Suprapubic skin (tissue), 4 donors: ENCODE data around the gene BAZ1A. TPM values are rescaled to one million over a fixed set of nuclear protein-coding genes. Genes with fewer than 3 reads are reported as not detected.
"Not testable (repeated sequence)": the region's sequence is repeated elsewhere in the genome, so short reads cannot be mapped to it uniquely, and the experiment has no call there.

Experiments used
- DNase-seq, 2 donors: peaks; one replicate each; pipeline ENCODE4 v3.0.0-alpha.2; 2019; ENCODE audit warnings: low spot score in 2 of 2
- H3K27ac ChIP-seq: fragments of 200-600 bp; sonication (generic); one replicate; pipeline ENCODE4 v1.5.1; 2019
- H3K27me3 ChIP-seq: fragments of 200-600 bp; sonication (generic); one replicate; pipeline ENCODE4 v1.5.1; 2019
- H3K36me3 ChIP-seq: fragments of 200-600 bp; sonication (generic); one replicate; pipeline ENCODE4 v1.5.1; 2019
- H3K4me1 ChIP-seq: fragments of 200-600 bp; sonication (generic); one replicate; pipeline ENCODE4 v1.5.1; 2019
- H3K4me3 ChIP-seq: fragments of 200-600 bp; sonication (generic); one replicate; pipeline ENCODE4 v1.5.1; 2019; ENCODE audit warnings: mild to moderate bottlenecking
- H3K9me3 ChIP-seq: fragments of 200-600 bp; sonication (generic); one replicate; pipeline ENCODE4 v1.5.1; 2019
- EP300 ChIP-seq: sonication (generic); formaldehyde crosslinking; IDR thresholded peaks from one replicate; pipeline ENCODE4 v1.6.1; 2017; ENCODE audit warnings: antibody characterized with exemption
- POLR2A ChIP-seq, 2 donors: fragments of 450-650 bp; IDR thresholded peaks; one replicate each; pipeline ENCODE4 v1.6.1; 2017; ENCODE audit warnings: antibody characterized with exemption in 2 of 2, mild to moderate bottlenecking in 2 of 2, moderate library complexity in 2 of 2
- POLR2AphosphoS5 ChIP-seq, 3 donors: sonication (generic); formaldehyde crosslinking; IDR thresholded peaks; one replicate each; pipeline ENCODE4 v1.6.1; 2017; ENCODE audit warnings: antibody characterized with exemption in 3 of 3
- WGBS: methylation state at CpG from one replicate; pipeline ENCODE4 v1.1.5; 2018; 5-methylcytosine and 5-hydroxymethylcytosine counted together
- total RNA-seq, 4 donors: library from RNA; depleted of rRNA; stranded (reverse); fragments of >200 nt; gene quantifications; one replicate each; pipeline ENCODE4 v1.1.0, GENCODE V29; 2016
- TF ChIP-seq, protein P1 (sequence below), 2 donors: fragments of 200-600 bp in 1 of 2; fragments of 450-650 bp in 1 of 2; sonication (generic) in 1 of 2; IDR thresholded peaks; one replicate each; pipeline ENCODE4 v1.5.1; 2016 to 2019; ENCODE audit warnings: antibody characterized with exemption in 2 of 2, mild to moderate bottlenecking in 1 of 2, moderate library complexity in 1 of 2

The BAZ1A gene
- total RNA-seq, 4 donors from 2014 or later = 37.0 to 95.1 (median 55.7) TPM

DNA sequence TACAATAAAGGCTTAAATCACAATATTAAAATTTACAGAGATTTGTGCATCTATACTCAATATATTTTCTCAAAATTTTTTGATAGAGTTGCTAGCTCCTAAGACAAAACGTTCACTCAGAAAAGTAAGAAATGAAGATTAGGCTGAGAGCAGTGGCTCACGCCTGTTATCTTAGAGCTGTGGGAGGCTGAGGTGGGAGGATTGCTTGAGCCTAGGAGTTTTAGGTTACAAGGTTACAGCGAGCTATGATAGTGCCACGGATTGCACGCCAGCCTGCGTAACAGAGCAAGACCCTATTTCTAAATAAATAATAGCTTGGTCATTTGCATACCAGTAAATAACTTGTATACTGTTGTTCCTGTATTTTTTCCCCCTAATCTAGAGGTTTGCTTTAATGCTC lies 125.8 kb downstream of the BAZ1A start:
- peaks cover 20% of the 10 kb centered on the region for H3K36me3 ChIP-seq
- H3K27ac ChIP-seq = no peak overlapping the region
- 92% methylated on average over 6 of the region's 6 CpGs for WGBS
- H3K4me3 ChIP-seq = no peak overlapping the region
- DNase-seq = no peak
- no peaks in the 10 kb centered on the region for H3K4me1 ChIP-seq
- TF ChIP-seq, protein P1, sequence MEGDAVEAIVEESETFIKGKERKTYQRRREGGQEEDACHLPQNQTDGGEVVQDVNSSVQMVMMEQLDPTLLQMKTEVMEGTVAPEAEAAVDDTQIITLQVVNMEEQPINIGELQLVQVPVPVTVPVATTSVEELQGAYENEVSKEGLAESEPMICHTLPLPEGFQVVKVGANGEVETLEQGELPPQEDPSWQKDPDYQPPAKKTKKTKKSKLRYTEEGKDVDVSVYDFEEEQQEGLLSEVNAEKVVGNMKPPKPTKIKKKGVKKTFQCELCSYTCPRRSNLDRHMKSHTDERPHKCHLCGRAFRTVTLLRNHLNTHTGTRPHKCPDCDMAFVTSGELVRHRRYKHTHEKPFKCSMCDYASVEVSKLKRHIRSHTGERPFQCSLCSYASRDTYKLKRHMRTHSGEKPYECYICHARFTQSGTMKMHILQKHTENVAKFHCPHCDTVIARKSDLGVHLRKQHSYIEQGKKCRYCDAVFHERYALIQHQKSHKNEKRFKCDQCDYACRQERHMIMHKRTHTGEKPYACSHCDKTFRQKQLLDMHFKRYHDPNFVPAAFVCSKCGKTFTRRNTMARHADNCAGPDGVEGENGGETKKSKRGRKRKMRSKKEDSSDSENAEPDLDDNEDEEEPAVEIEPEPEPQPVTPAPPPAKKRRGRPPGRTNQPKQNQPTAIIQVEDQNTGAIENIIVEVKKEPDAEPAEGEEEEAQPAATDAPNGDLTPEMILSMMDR (IDR thresholded peaks at IDR 0.05) = no peak
- TF ChIP-seq POLR2A (IDR thresholded peaks at IDR 0.05) = no peak
- TF ChIP-seq POLR2AphosphoS5 (IDR thresholded peaks at IDR 0.05) = no peak
- no peak for TF ChIP-seq EP300
- H3K27me3 ChIP-seq = no peaks in the 10 kb centered on the region
- no peaks in the 10 kb centered on the region for H3K9me3 ChIP-seq

DNA sequence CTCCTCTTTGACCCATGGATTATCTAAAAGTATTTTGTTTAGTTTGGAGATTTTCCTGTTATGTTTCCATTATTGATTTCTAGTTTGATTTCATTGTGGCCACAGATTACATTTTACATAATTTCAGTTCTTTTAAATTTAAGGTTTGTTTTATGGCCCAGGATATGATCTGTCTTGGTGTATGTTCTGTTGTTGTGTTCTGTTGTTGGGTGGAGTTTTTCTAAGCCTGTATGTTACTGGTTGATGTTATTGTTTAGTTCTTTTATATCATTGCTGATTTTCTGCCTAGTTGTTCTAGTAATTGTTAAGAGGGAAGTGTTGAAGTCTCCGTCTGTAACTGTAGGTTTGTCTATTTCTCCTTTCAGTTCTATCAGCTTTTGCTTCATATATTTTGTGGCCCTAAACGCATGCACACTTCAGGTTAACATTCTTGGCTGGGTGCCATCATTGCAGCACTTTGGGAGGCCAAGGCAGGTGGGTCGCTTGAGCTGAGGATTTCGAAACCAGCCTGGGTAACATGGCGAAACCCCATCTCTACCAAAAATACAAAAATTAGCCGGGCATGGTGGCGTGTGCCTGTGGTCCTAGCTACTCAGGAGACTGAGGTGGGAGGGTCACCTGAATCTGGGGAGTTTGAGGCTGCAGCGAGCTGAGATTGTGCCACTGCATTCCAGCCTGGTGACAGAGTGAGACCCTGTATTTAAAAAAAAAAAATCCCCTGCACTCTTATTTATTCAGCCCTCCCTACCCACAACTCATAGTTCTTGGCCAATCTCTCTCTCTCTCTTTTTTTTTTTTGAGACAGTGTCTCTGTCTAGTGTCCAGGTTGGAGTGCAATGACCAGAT lies 132.7 kb downstream of the BAZ1A start:
- WGBS = 68% methylated on average over 8 of the region's 8 CpGs
- Histone ChIP-seq H3K4me3 (no peak overlapping the region), H3K27ac (no peak overlapping the region), H3K27me3 (no peaks in the 10 kb centered on the region), H3K36me3 (no peaks in the 10 kb centered on the region), H3K9me3 (no peaks in the 10 kb centered on the region), H3K4me1 (no peaks in the 10 kb centered on the region)
- no peak for DNase-seq
- TF ChIP-seq, protein P1 (IDR thresholded peaks at IDR 0.05) = no peak
- TF ChIP-seq POLR2A (IDR thresholded peaks at IDR 0.05) (no peak), POLR2AphosphoS5 (IDR thresholded peaks at IDR 0.05) (no peak), EP300 (no peak)

DNA sequence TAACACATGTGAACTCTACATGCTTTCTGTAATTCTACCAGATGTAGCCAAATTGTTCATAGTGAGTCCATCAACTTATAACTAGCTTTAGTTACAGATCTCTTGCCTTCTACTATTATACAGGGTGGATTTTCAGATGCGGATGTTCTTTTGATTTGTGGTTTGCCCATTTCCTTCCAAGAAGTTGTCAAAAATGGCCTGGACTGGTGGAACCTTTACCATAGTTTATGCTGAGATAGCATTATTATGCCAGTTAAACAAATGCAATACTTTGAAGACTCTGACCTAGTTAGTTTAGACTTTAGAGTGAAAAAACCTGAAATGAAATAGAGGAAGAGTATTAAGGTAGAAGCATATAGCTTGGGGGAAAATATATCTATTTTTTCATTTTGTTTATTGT lies 133.3 kb downstream of the BAZ1A start:
- no peak overlapping the region for H3K4me3 ChIP-seq
- H3K36me3 ChIP-seq = no peaks in the 10 kb centered on the region
- TF ChIP-seq POLR2A (IDR thresholded peaks at IDR 0.05) (no peak), POLR2AphosphoS5 (IDR thresholded peaks at IDR 0.05) (no peak), EP300 (no peak)
- TF ChIP-seq, protein P1 (IDR thresholded peaks at IDR 0.05) = no peak
- no peaks in the 10 kb centered on the region for H3K4me1 ChIP-seq
- H3K9me3 ChIP-seq = no peaks in the 10 kb centered on the region
- WGBS = 61% methylated on average over 1 of the region's 1 CpG
- DNase-seq = no peak
- no peak overlapping the region for H3K27ac ChIP-seq
- no peaks in the 10 kb centered on the region for H3K27me3 ChIP-seq

DNA sequence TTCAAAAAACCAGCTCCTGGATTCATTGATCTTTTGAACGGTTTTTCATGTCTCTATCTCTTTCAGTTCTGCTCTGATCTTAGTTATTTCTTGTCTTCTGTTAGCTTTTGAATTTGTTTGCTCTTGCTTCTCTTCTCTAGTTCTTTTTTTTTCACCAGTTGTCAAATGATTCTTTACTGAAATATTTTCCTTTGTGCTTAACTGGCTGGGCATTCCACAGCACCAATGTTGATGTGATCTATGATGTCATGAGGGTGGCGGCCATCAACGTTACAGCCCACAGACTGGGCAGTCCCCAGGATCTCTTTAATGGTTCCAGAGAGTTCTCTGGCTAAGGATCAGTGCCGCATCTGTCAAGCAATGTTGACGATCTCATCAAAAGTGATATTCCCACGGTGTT lies 135.0 kb downstream of the BAZ1A start:
- DNase-seq, H3K36me3 ChIP-seq, H3K4me1 ChIP-seq, H3K9me3 ChIP-seq, H3K27me3 ChIP-seq, H3K27ac ChIP-seq, H3K4me3 ChIP-seq: not testable (repeated sequence)
- 76% methylated on average over 6 of the region's 6 CpGs for WGBS

DNA sequence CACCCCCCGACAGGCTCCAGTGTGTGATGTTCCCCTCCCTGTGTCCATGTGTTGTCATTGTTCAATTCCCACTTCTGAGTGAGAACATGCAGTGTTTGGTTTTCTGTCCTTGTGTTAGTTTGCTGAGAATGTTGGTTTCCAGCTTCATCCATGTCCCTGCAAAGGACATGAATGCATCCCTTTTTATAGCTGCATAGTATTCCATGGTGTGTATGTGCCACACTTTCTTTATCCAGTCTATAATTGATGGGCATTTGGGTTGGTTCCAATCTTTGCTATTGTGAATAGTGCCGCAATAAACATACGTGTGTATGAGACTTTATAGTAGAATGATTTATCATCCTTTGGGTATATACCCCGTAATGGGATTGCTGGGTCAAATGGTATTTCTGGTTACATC lies 138.1 kb downstream of the BAZ1A start:
- DNase-seq, H3K27ac ChIP-seq, H3K4me1 ChIP-seq, H3K36me3 ChIP-seq, H3K27me3 ChIP-seq, H3K4me3 ChIP-seq, H3K9me3 ChIP-seq: not testable (repeated sequence)
- 66% methylated on average over 4 of the region's 4 CpGs for WGBS

DNA sequence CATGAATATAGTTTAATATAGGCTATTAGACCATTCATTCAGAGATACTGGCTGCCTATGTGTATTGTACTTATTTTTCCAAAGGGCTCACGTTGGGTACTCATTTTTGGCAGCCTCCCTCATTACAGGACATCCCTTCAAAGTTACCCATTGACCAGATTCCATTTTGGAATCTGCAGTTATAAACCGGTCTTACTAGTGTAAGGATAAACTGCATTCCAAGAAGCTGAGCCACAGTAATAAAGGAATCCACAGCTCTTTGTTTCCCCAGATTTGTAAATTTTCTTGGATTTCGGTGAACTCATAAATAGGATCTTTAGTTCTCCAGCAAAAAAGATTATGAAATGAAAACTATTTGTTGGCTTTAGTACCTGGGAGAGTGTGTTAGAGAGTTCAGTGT lies 141.9 kb downstream of the BAZ1A start:
- Histone ChIP-seq H3K27me3 (no peaks in the 10 kb centered on the region), H3K4me1 (no peaks in the 10 kb centered on the region), H3K36me3 (no peaks in the 10 kb centered on the region), H3K4me3 (no peak overlapping the region), H3K9me3 (no peaks in the 10 kb centered on the region), H3K27ac (no peak overlapping the region)
- WGBS = 45% methylated on average over 3 of the region's 3 CpGs
- TF ChIP-seq POLR2A (IDR thresholded peaks at IDR 0.05) = no peak
- no peak for TF ChIP-seq POLR2AphosphoS5 (IDR thresholded peaks at IDR 0.05)
- no peak for DNase-seq

DNA sequence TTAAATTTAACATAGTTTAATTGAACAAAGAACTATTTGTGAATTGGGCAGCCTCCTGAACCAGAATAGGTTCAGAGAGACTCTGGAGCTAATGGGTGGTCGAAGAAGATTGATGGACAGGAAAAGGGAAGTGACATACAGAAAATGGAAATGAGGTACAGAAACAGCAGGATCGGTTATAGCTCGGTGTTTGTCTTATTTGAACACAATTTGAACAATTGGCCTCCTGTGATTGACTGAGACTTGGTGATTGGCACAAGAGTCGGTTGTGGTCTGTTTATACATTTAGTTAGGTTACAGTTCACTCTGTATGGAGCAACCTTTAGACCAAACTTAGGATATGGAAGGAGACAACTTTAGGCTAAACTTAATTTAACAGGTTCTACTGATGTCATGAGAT lies 142.4 kb downstream of the BAZ1A start:
- WGBS = 65% methylated on average over 3 of the region's 4 CpGs
- DNase-seq = no peak
- TF ChIP-seq POLR2A (IDR thresholded peaks at IDR 0.05) (no peak), EP300 (no peak), POLR2AphosphoS5 (IDR thresholded peaks at IDR 0.05) (no peak)
- TF ChIP-seq, protein P1 (IDR thresholded peaks at IDR 0.05) = no peak

More for the DNA sequence above, 142.4 kb downstream of the BAZ1A start:
- no peaks in the 10 kb centered on the region for H3K27me3 ChIP-seq
- H3K4me3 ChIP-seq = no peak overlapping the region
- H3K4me1 ChIP-seq = no peaks in the 10 kb centered on the region
- H3K9me3 ChIP-seq = no peaks in the 10 kb centered on the region
- H3K36me3 ChIP-seq = no peaks in the 10 kb centered on the region
- H3K27ac ChIP-seq = no peak overlapping the region
